Measurements from ENCODE around the gene IFI27L2.

GRCh38 chr14:94117856-94118255 lies 11.5 kb downstream of the IFI27L2 start:
- TF ChIP-seq CTCF (IDR thresholded peaks at IDR 0.05; ENCODE audit: low read length) (no peak), EZH2 (IDR thresholded peaks at IDR 0.05; ENCODE audit: borderline replicate concordance, low read length) (no peak)

Data from OCI-LY1 (cell line).